HPDE6-E6E7 (cell line): Measurements from ENCODE around the gene PRPF6.

ENCODE experiments used
- DNase-seq: peaks from one replicate; pipeline ENCODE4 v3.0.0; 2011; ENCODE audit warnings: missing footprints; ENCODE audit errors: extremely low spot score

Gene PRPF6

GRCh38 chr20:63980806-63981728, at the start of gene PRPF6:
TSS of gene PRPF6 (plus strand) at chr20:63981132. CDS start at chr20:63981246, 114 bp downstream.
- DNase-seq = peak; percentile 98

GRCh38 chr20:63931735-63932134, 49.2 kb upstream of the PRPF6 start:
- DNase-seq = no peak

GRCh38 chr20:63932606-63933160, 48.2 kb upstream of the PRPF6 start:
- DNase-seq = no peak

GRCh38 chr20:63933646-63934045, 47.3 kb upstream of the PRPF6 start:
- no peak for DNase-seq

- no peak for DNase-seq
Observed at GRCh38 chr20:63934271-63935068, 46.5 kb upstream of the PRPF6 start.

- DNase-seq = no peak
Observed at GRCh38 chr20:63935447-63935846, 45.5 kb upstream of the PRPF6 start.

- DNase-seq = no peak
Observed at GRCh38 chr20:63937596-63937995, 43.3 kb upstream of the PRPF6 start.

- DNase-seq = no peak
Observed at GRCh38 chr20:63939061-63939935, 41.6 kb upstream of the PRPF6 start.

- no peak for DNase-seq
Observed at GRCh38 chr20:63940071-63940471, 40.9 kb upstream of the PRPF6 start.

GRCh38 chr20:63940472-63941266, 40.3 kb upstream of the PRPF6 start:
- no peak for DNase-seq

GRCh38 chr20:63941282-63942081, 39.5 kb upstream of the PRPF6 start:
- peak; percentile 90 for DNase-seq

- DNase-seq = peak; percentile 56
Observed at GRCh38 chr20:63942250-63942951, 38.5 kb upstream of the PRPF6 start.

- DNase-seq = no peak
Observed at GRCh38 chr20:63942969-63943807, 37.7 kb upstream of the PRPF6 start.

GRCh38 chr20:63943808-63944077, 37.2 kb upstream of the PRPF6 start:
- DNase-seq = no peak

GRCh38 chr20:63944078-63944941, 36.6 kb upstream of the PRPF6 start:
- DNase-seq = no peak

GRCh38 chr20:63945031-63945658, 35.8 kb upstream of the PRPF6 start:
- no peak for DNase-seq
